Vagina (tissue), 2 donors: ENCODE measurements around the gene MYOC. TPM values are rescaled to one million over a fixed set of nuclear protein-coding genes. Genes with fewer than 3 reads are reported as not detected.

Source experiments
- DNase-seq, 2 donors: peaks; one replicate each; pipeline ENCODE4 v3.0.0-alpha.2; 2017; ENCODE audit errors: extremely low spot score in 2 of 2
- H3K27ac ChIP-seq: fragments of 200-600 bp; sonication (generic); one replicate; pipeline ENCODE4 v1.5.1; 2019
- H3K27me3 ChIP-seq: fragments of 200-600 bp; sonication (generic); one replicate; pipeline ENCODE4 v1.5.1; 2019
- H3K36me3 ChIP-seq, 2 donors: fragments of 200-600 bp; sonication (generic); one replicate each; pipeline ENCODE4 v1.5.1; 2017 to 2019
- H3K4me1 ChIP-seq: fragments of 200-600 bp; sonication (generic); one replicate; pipeline ENCODE4 v1.5.1; 2019
- H3K4me3 ChIP-seq, 2 donors: fragments of 200-600 bp; sonication (generic); 1 replicate in 1 of 2; 2 replicates in 1 of 2; pipeline ENCODE4 v1.5.1; 2016 to 2019
- H3K9me3 ChIP-seq: fragments of 200-600 bp; sonication (generic); one replicate; pipeline ENCODE4 v1.5.1; 2019
- CTCF ChIP-seq, 3 experiments: fragments of 450-650 bp in 2 of 3; fragments of 200-600 bp in 1 of 3; sonication (generic) in 1 of 3; IDR thresholded peaks; one replicate each; pipeline ENCODE4 v1.5.1; 2017 to 2019; ENCODE audit warnings: antibody characterized with exemption in 3 of 3, mild to moderate bottlenecking in 2 of 3, moderate library complexity in 2 of 3
- POLR2A ChIP-seq, 2 donors: fragments of 450-650 bp; IDR thresholded peaks; one replicate each; pipeline ENCODE4 v1.6.1; 2017; ENCODE audit warnings: antibody characterized with exemption in 2 of 2, mild to moderate bottlenecking in 2 of 2, moderate library complexity in 2 of 2
- POLR2AphosphoS5 ChIP-seq, 2 donors: sonication (generic); formaldehyde crosslinking; IDR thresholded peaks; one replicate each; pipeline ENCODE4 v1.9.0; 2017; ENCODE audit warnings: antibody characterized with exemption in 2 of 2, mild to moderate bottlenecking in 2 of 2, low read depth in 1 of 2; ENCODE audit not compliant: insufficient read depth in 1 of 2
- intact Hi-C: fragments of 100-400 bp; cut with DNase I; formaldehyde crosslinking; loops from one replicate; pipeline ENCODE4 v1.15.1; 2023
- total RNA-seq: library from RNA; depleted of rRNA; stranded (reverse); fragments of >200 nt; gene quantifications from one replicate; pipeline ENCODE4 v1.2.3, GENCODE V29; 2016

Gene MYOC
- total RNA-seq, 1 donor from 2014 or later, result 19.4 TPM

DNA sequence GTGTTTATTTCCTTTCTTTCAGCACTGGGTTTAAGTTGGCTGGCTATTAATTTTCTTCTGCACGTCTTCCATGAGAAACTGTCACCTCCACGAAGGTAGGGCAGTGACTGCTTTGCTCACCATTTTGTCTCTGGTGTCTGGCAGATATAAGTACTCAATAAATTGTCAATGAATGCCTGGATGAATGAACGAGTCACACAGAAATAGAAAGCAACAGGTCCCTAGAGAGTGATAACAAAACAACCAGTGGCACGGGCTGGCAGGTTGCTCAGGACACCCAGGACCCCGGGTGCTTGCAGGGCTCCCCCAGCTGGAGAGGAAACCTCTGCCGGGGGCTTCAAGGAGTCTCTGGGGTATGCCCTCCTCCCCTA is 3.2 kb upstream of the MYOC start:
- DNase-seq, result no peak

DNA sequence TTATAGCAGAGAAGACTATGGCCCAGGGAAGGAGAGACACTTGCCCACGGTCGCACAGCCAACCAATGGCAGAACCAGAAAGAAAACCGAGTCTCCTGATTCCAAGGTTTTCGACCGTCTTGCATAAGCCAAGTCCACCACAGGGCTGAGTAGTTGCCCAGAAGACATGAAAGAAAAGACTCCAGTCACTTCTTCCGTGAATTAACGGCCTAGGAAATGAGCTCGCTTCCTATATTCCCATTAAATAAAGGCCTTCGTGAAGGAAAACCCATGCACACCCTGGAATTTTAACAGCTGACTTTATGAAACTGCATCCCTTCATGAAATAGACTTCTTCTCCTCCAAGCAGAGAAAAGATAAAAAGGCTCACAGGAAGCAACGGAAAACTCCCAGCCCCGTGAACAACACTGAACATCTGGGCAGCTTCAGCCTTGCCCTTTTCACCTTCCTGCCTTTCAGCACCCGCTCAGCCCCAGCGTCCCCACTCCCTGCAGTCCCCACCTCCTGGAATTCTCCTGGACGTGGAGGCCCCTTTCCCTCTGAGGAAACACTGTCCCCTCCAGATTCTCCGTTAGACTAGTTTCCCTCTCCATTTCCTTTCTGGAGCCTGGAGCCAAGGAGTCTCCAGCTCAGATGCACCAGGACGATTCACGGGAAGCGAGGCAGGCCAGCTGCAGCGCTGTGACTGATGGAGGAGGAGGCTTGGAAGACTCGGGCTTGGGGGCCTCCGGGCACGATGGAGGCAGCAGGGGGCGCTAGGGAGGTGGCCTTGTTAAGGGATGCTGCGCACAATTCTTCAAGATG is 2.7 kb upstream of the MYOC start:
- Histone ChIP-seq H3K9me3 (no peaks in the 10 kb centered on the region), H3K4me3 (peak overlapping the region in 1 of 2 donors; percentile 11), H3K4me1 (peaks cover 32% of the 10 kb centered on the region), H3K27ac (peak overlapping the region; percentile 89), H3K36me3 (no peaks in the 10 kb centered on the region), H3K27me3 (no peaks in the 10 kb centered on the region)
- intact Hi-C loops, result no loop called here
- DNase-seq, result no peak
- TF ChIP-seq POLR2AphosphoS5 (IDR thresholded peaks at IDR 0.05; ENCODE audit: insufficient read depth in 1 of 2, low read depth in 1 of 2) (peak; percentile 39 to 67), CTCF (IDR thresholded peaks at IDR 0.05) (peak in 2 of 3 experiments; percentile 19), POLR2A (IDR thresholded peaks at IDR 0.05) (no peak)

More for the DNA sequence above, 3.2 kb upstream of the MYOC start:
- intact Hi-C loops, result no loop called here
- no peaks in the 10 kb centered on the region for H3K27me3 ChIP-seq
- no peaks in the 10 kb centered on the region for H3K9me3 ChIP-seq
- peak overlapping the region; percentile 89 for H3K27ac ChIP-seq
- peak overlapping the region in 1 of 2 donors; percentile 11 for H3K4me3 ChIP-seq
- no peaks in the 10 kb centered on the region for H3K36me3 ChIP-seq
- peaks cover 32% of the 10 kb centered on the region for H3K4me1 ChIP-seq
- TF ChIP-seq POLR2A (IDR thresholded peaks at IDR 0.05) (no peak), CTCF (IDR thresholded peaks at IDR 0.05) (no peak), POLR2AphosphoS5 (IDR thresholded peaks at IDR 0.05; ENCODE audit: insufficient read depth in 1 of 2, low read depth in 1 of 2) (peak in 1 of 2 donors; percentile 11)

GRCh38 chr1:171654201-171654941 is 1.9 kb upstream of the MYOC start:
- DNase-seq, result no peak
- no peaks in the 10 kb centered on the region for H3K9me3 ChIP-seq
- no peak overlapping the region for H3K4me3 ChIP-seq
- H3K36me3 ChIP-seq, result no peaks in the 10 kb centered on the region
- no peaks in the 10 kb centered on the region for H3K27me3 ChIP-seq
- intact Hi-C loops, result no loop called here
- TF ChIP-seq POLR2A (IDR thresholded peaks at IDR 0.05) (no peak), POLR2AphosphoS5 (IDR thresholded peaks at IDR 0.05; ENCODE audit: insufficient read depth in 1 of 2, low read depth in 1 of 2) (peak in 1 of 2 donors; percentile 35)
- peak overlapping the region; percentile 89 for H3K27ac ChIP-seq
- peaks cover 32% of the 10 kb centered on the region for H3K4me1 ChIP-seq

- intact Hi-C loops, result no loop called here
- Histone ChIP-seq H3K4me1 (peaks cover 32% of the 10 kb centered on the region), H3K27ac (peak overlapping the region; percentile 89)
These were observed 1.3 kb upstream of the MYOC start for GRCh38 chr1:171653796-171654195.

More at GRCh38 chr1:171653796-171654195, 1.3 kb upstream of the MYOC start:
- H3K27me3 ChIP-seq, result no peaks in the 10 kb centered on the region
- TF ChIP-seq POLR2AphosphoS5 (IDR thresholded peaks at IDR 0.05; ENCODE audit: insufficient read depth in 1 of 2, low read depth in 1 of 2), result no peak
- no peak for TF ChIP-seq POLR2A (IDR thresholded peaks at IDR 0.05)
- no peak for TF ChIP-seq CTCF (IDR thresholded peaks at IDR 0.05)
- no peaks in the 10 kb centered on the region for H3K9me3 ChIP-seq
- DNase-seq, result no peak
- H3K36me3 ChIP-seq, result no peaks in the 10 kb centered on the region
- no peak overlapping the region for H3K4me3 ChIP-seq
